NT2/D1 (cell line): ENCODE measurements around the gene SLC27A4.

Source experiments
- YY1 ChIP-seq: IDR thresholded peaks from 2 replicates; pipeline ENCODE4 v1.6.1; 2011; ENCODE audit not compliant: insufficient read length, insufficient read depth
- ZNF274 ChIP-seq: IDR thresholded peaks from 2 replicates; pipeline ENCODE4 v1.6.1; 2011; ENCODE audit warnings: mild to moderate bottlenecking, low read depth, low read length

DNA sequence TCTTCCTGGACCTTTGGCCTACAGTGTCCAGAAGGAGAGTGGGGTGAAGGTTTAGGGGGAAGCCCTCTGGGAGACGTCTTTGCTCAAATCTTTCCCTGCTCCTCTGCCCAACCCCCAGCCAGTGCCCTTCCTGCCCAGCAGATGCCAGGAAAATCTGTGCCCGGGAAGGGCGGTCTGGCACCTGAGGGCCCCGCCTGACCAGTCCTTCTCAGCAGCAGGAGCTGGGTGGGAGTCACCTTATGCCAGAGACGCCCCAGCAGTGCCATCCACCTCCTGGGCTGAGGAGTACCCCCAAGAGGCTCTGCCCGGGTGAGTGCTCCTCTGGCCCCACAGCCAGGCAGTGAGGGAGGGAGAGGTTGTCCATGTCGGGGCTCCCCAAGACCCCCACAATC is 65.4 kb downstream of the SLC27A4 start:
- TF ChIP-seq ZNF274 (no peak), YY1 (no peak)
